GDM1 (cell line): ENCODE data around the gene RHBDL1.
"Not testable (repeated sequence)": the region's sequence is repeated elsewhere in the genome, so short reads cannot be mapped to it uniquely, and the experiment has no call there.

ENCODE experiments used
- DNase-seq: peaks from one replicate; lab custom pipeline; 2025; lab: John Stamatoyannopoulos, UW

The RHBDL1 gene

GRCh38 chr16:686459-687260, 11.2 kb downstream of the RHBDL1 start:
- DNase-seq, result no peak

- DNase-seq, result no peak
Measured at GRCh38 chr16:687499-687898, 12.0 kb downstream of the RHBDL1 start.

- no peak for DNase-seq
Measured at GRCh38 chr16:689175-689897, 13.9 kb downstream of the RHBDL1 start.

- DNase-seq, result not testable (repeated sequence)
Measured at GRCh38 chr16:691242-691641, 15.8 kb downstream of the RHBDL1 start.

- DNase-seq, result no peak
Measured at GRCh38 chr16:692356-693108, 17.1 kb downstream of the RHBDL1 start.

GRCh38 chr16:693364-693763, 17.9 kb downstream of the RHBDL1 start:
- no peak for DNase-seq

- DNase-seq, result no peak
Measured at GRCh38 chr16:693766-694165, 18.3 kb downstream of the RHBDL1 start.

GRCh38 chr16:694187-694862, 18.9 kb downstream of the RHBDL1 start:
- DNase-seq, result no peak

- DNase-seq, result no peak
Measured at GRCh38 chr16:694863-695354, 19.4 kb downstream of the RHBDL1 start.

GRCh38 chr16:695355-696089, 20.1 kb downstream of the RHBDL1 start:
- no peak for DNase-seq

- no peak for DNase-seq
Measured at GRCh38 chr16:698911-699671, 23.6 kb downstream of the RHBDL1 start.

GRCh38 chr16:700684-701584, 25.5 kb downstream of the RHBDL1 start:
- DNase-seq, result no peak

GRCh38 chr16:702341-702740, 26.9 kb downstream of the RHBDL1 start:
- no peak for DNase-seq

- DNase-seq, result no peak
Measured at GRCh38 chr16:703406-703805, 27.9 kb downstream of the RHBDL1 start.

- no peak for DNase-seq
Measured at GRCh38 chr16:704047-704446, 28.6 kb downstream of the RHBDL1 start.

- no peak for DNase-seq
Measured at GRCh38 chr16:704552-705380, 29.3 kb downstream of the RHBDL1 start.

GRCh38 chr16:705431-706188, 30.1 kb downstream of the RHBDL1 start, which contains the start of gene FBXL16:
TSS of gene FBXL16 (minus strand) at chr16:705801. CDS start at chr16:697405, 8,396 bp downstream.
- DNase-seq, result no peak
